ENCODE results near the gene SAA1.

GRCh38 chr11:18270102-18270501, 4.0 kb downstream of the SAA1 start:
- TF ChIP-seq CTCF (IDR thresholded peaks at IDR 0.05; ENCODE audit: insufficient read depth, low read length) (no peak), GABPA (IDR thresholded peaks at IDR 0.05; ENCODE audit: low read depth) (no peak)
